Esophagus mucosa (tissue), 1 donor: ENCODE results near the gene ECHS1. TPM values are rescaled to one million over a fixed set of nuclear protein-coding genes. Genes with fewer than 3 reads are reported as not detected.
"Not testable (repeated sequence)": the region's sequence is repeated elsewhere in the genome, so short reads cannot be mapped to it uniquely, and the experiment has no call there.

Experiments used
- ATAC-seq: fragments of 200-7000 bp; cut with Tn5 transposase; one replicate; pipeline ENCODE4 v1.9.1; 2020
- total RNA-seq: library from RNA; stranded (reverse); gene quantifications from one replicate; pipeline ENCODE4 v1.2.4, GENCODE V29; 2023
- donor health status: DM: yes; HTN: yes; CAD: no.

Gene ECHS1
- total RNA-seq, 1 donor from 2014 or later: 79.5 TPM

DNA sequence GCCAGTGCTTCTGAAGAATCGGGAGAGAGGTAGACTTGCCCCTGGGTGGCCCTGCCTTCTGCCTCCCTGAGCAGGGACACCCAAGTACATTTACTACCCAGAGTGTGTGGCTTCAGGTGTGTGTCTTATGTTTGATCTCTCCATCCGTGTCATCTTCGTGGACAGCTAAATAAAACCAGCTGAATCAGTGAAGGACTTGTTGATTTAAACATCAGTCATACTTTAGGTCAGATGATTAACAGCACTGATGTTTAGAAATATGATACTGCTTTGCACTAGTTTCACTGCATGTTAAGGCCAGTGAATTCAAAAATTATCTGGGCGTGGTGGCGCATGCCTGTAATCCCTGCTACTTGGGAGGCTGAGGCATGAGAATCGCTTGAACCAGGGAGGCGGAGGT, 24.8 kb upstream of the ECHS1 start:
- no peak for ATAC-seq

DNA sequence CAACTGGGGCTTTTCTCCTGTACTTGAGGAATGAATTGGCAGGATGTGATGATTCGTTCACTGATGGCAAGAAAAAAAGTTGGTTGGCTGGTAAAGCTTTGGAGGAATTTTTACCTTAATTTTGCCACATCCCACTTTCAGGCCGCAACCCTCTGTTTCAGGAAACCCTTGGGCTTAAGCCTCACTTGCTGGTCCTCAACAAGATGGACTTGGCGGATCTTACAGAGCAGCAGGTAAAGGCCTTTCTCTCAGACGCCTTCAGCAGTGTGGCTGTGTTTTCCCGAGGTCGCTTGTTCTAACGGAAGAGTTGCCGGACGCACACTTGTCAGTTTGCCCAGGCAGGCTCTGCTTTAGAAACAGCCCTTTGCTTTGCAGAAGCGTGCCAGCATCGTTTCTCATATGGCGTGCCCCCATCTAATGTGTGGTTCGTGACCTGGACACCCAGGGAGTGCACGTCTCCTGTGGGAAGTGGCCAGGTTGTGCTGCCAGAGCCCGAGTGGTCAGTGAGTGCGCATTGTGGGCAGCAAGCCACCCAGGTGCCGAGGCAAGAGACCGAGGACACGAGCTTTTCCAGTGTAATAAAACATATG, 23.0 kb upstream of the ECHS1 start:
- ATAC-seq: no peak

DNA sequence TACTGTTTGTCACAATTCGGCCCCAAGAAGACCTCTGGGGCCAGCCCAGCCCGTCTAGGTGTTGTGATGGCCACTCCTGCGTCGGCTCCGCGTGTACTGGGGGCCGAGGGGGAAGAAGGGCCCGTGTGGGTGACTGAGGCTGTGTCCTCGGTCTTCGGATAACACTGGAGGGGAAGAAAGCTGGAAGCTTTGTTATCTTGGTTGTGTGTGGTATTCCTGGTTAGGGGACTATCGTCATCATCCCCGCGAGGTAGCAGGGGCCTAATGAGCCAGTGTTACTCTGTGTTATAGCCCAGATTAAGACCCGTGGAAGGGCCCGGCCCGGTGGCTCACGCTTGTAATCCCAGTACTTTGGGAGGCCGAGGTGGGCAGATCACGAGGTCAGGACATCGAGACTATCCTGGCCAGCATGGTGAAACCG, 21.7 kb upstream of the ECHS1 start:
- peak; percentile 4 for ATAC-seq

DNA sequence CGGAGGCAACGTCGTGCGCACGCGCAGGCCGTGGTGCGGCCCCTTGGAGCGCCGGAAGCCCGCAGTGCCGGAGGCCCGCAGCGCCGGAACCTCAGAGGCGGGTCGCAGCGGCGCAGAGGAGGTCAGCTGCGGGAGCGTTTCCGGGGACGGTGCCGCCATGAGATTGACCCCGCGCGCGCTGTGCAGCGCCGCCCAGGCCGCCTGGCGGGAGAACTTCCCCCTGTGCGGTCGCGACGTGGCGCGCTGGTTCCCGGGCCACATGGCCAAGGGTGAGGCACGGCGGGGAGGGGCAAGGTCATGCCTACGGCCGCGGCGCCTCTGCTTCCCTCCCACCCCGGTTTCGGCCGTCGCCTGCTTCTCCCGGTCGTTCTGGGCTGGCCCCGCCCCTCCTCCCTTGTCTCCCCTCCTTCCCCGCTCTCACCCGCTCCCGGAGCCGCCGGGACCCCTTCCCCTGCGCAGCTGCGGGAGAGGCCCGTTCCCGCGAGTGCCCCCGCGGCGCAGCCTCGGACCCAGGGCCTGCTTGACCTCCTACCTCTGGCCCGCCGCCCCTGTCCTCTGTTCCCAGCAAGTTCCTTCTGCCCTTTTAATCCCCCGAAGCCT, 21.0 kb upstream of the ECHS1 start, which contains the start of gene MTG1:
TSS of gene MTG1 (plus strand) at position 94 of the 600 bp plus-strand sequence. CDS start at position 158, 64 bp downstream.
- peak; percentile 95 for ATAC-seq

GRCh38 chr10:133393401-133394063, 20.4 kb upstream of the ECHS1 start:
- no peak for ATAC-seq

- ATAC-seq: no peak
Observed at GRCh38 chr10:133391761-133392518, 18.8 kb upstream of the ECHS1 start.

DNA sequence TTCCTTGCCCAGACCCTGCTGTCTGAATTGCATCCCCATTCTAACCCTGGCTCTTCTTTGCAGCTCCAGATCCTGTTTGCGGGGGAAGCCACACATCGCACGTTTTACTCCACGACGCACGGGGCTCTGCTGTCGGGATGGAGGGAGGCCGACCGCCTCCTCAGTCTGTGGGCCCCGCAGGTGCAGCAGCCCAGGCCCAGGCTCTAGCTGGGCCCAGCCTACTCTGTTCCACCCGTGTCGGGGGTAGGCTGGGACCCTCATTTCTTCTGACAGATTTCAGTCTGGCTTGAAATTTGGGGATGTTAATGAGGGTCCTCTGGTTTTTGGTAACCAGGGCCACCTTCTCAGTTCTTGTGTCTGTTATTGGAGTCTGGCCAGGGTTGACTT, 18.1 kb upstream of the ECHS1 start:
- no peak for ATAC-seq

GRCh38 chr10:133390597-133391248, 17.6 kb upstream of the ECHS1 start:
- ATAC-seq: no peak

GRCh38 chr10:133388973-133389818, 16.0 kb upstream of the ECHS1 start:
- peak; percentile 44 for ATAC-seq

DNA sequence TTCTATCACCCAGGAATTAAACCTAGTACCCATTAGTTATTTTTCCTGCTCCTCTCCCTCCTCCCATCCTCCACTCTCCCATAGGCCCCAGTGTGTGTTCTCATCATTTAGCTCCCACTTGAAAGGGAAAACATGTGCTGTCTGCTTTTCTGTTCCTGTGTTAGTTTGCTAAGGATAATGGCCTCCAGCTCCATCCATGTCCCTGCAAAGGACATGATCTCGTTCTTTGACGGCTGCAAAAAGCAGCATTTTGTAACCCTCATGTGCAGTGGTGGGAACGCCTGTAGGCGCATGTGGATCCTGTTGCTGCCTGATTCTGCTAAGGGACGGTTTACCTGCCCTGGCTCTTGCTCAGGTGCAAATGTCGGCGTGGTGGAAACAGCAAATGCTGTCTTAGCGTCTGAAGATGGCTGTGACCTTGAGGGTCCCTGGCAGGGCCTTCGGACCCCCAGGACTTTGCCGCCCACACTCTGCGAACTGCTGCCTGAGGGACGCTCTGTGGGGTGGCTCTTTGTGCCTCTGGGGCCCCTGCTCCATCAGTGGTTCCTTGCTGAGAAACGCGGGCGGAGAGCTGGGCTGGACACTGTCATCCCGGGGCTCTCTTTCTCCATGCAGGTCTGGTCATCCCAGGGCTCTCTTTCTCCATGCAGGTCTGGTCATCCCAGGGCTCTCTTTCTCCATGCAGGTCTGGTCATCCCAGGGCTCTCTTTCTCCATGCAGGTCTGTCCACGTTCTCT, 15.2 kb upstream of the ECHS1 start:
- ATAC-seq: no peak

GRCh38 chr10:133386951-133387350, 13.8 kb upstream of the ECHS1 start:
- not testable (repeated sequence) for ATAC-seq

GRCh38 chr10:133385214-133385613, 12.1 kb upstream of the ECHS1 start:
- no peak for ATAC-seq

GRCh38 chr10:133384071-133384470, 10.9 kb upstream of the ECHS1 start:
- no peak for ATAC-seq

DNA sequence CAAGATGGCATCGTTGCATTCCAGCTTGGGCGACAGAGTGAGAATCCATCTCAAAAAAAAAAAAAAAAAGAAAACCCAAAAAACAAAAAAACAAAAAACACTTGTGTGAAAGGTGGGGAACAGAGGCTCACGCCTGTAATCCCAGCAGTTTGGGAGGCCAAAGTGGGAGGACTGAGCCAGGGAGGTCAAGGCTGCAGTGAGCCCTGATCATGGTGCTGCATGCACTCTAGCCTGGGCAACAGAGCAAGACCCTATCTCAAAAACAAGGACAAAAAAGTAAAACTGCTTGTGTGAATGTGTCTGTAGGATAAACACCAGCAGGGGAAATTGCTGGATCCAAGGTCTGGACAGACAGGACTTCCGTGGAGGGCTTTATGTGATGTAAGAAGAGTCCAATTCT, 10.4 kb upstream of the ECHS1 start:
- ATAC-seq: no peak

DNA sequence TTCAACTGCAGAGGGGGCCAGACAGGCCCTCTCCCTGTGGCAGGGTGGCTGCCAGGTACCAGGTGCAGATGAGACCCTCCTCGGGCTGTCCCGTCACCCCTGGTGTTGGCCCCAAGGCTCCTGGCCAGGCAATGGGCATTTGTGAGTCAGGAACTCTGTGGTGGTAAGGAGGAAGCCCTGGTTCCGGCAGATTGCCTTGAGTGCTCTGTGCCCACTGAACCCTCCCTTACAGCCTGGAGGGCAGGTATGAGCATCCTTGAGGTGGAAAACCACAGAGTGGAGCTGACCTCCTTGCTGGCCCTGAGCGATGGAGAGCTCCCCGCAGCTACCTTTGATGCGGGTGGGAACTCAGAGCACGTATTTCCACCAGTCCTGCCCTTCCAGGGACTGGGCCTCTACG, 7.9 kb upstream of the ECHS1 start:
- ATAC-seq: no peak

GRCh38 chr10:133379801-133380666, 6.9 kb upstream of the ECHS1 start:
- no peak for ATAC-seq

DNA sequence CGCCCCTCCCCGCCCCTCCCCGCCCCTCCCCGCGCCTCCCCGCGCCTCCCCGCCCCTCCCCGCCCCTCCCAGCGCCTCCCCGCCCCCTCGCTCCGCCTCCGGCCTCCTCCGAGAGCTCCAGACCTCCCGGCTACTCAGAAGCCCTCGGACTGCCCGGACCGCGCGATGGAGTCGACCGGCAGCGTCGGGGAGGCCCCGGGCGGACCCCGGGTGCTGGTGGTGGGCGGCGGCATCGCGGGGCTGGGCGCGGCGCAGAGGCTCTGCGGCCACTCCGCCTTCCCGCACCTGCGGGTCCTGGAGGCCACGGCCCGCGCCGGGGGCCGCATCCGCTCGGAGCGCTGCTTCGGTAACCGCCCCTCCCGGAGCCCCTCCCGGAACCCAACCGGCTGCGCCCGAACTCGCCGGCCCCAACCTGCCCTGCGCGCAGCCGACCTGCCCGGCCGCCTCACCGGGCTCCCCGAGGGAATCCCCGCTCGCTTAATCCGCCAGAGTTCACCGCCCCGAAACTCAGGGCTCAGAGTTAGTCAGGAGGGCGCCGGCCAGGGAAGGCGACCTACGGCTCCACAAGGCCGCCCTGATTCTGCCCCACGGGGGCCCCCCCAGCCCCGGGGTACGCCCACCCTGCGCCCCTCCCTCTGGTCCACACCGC, 6.1 kb upstream of the ECHS1 start, which contains the start of gene PAOX:
TSS of gene PAOX (plus strand) at position 111 of the 649 bp plus-strand sequence. CDS start at position 166, 55 bp downstream.
- ATAC-seq: peak; percentile 85

DNA sequence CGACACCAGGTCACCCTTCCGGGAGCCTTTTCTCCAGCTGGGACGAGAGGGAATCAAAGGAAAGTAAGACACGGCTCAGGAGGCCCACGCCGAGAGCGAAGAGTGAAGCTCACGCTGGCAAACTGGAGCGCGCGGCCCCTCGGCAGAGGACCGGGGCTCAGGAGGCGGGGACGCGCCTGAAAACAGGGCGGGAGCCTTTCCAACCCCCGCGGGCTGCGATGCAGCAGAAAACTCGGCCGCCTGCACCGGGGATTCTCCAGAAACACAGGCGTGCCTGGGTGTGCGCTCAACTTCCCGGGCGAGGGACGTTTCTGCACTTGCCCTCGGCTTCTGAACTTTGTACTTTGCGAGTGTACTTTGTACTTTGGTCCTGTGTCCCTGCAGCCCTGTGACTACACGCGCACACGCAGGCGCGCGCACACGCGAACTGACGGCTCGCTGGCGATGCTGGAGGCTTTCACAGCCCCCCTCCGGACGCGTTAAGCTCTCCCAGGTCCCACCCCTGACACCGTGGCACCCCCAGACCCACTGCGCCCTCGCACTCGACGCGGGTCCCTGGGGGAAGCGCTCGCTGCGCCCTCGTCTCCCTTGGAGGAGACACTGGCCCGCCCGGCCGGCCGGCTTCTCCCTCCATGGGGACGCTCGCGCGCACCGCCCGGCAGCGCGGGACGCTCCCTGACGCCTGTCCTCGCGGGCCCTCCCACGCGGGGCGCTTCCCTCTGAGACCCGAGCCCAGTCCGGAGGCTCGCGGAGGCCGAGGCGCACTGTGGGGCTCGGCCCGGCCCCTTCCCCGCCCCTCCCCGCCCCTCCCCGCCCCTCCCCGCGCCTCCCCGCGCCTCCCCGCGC, 5.3 kb upstream of the ECHS1 start:
- ATAC-seq: peak; percentile 64
